Measurements from ENCODE around the gene UNC5B.
A peak's percentile ranks its signal among the peaks of the same experiment; 100 is the strongest.

Gene UNC5B

GRCh38 chr10:71332466-71332865, 120.1 kb downstream of the UNC5B start:
- Histone ChIP-seq H3K4me3 (replicated peaks; ENCODE audit: insufficient read depth, low read length) (no peak overlapping the region), H3K27ac (replicated peaks) (peak overlapping the region; percentile 36), H3K27me3 (ENCODE audit: insufficient read depth, poor library complexity, severe bottlenecking) (no peaks in the 10 kb centered on the region)
- no peak for DNase-seq (ENCODE audit: low read depth in 1 of 2, low spot score in 1 of 2)
- no peak for TF ChIP-seq GABPA (IDR thresholded peaks at IDR 0.05; ENCODE audit: low read depth)
- no peak for TF ChIP-seq SPI1 (IDR thresholded peaks at IDR 0.05; ENCODE audit: borderline replicate concordance, low read depth)
- no peak for TF ChIP-seq CTCF (IDR thresholded peaks at IDR 0.05; ENCODE audit: insufficient read depth, low read length)
- TF ChIP-seq POLR2AphosphoS5 (IDR thresholded peaks at IDR 0.05; ENCODE audit: low read depth): no peak
- TF ChIP-seq REST (IDR thresholded peaks at IDR 0.05; ENCODE audit: insufficient replicate concordance, low read depth): no peak

- DNase-seq (ENCODE audit: low read depth in 1 of 2, low spot score in 1 of 2): peak; percentile 38 to 84
- no peaks in the 10 kb centered on the region for H3K27me3 ChIP-seq (ENCODE audit: insufficient read depth, poor library complexity, severe bottlenecking)
- no peak overlapping the region for H3K4me3 ChIP-seq (replicated peaks; ENCODE audit: insufficient read depth, low read length)
- peak overlapping the region; percentile 36 for H3K27ac ChIP-seq (replicated peaks)
- peak; percentile 84 for TF ChIP-seq SPI1 (IDR thresholded peaks at IDR 0.05; ENCODE audit: borderline replicate concordance, low read depth)
- TF ChIP-seq POLR2AphosphoS5 (IDR thresholded peaks at IDR 0.05; ENCODE audit: low read depth): peak; percentile 60; the same call in 1 of the 2 replicates
- TF ChIP-seq CTCF (IDR thresholded peaks at IDR 0.05; ENCODE audit: insufficient read depth, low read length): no peak
- no peak for TF ChIP-seq REST (IDR thresholded peaks at IDR 0.05; ENCODE audit: insufficient replicate concordance, low read depth)
- no peak for TF ChIP-seq GABPA (IDR thresholded peaks at IDR 0.05; ENCODE audit: low read depth)
Observed at GRCh38 chr10:71333129-71333887, 120.9 kb downstream of the UNC5B start.

- DNase-seq (ENCODE audit: low read depth in 1 of 2, low spot score in 1 of 2): no peak
- no peak overlapping the region for H3K27ac ChIP-seq (replicated peaks)
- no peak overlapping the region for H3K4me3 ChIP-seq (replicated peaks; ENCODE audit: insufficient read depth, low read length)
- TF ChIP-seq POLR2AphosphoS5 (IDR thresholded peaks at IDR 0.05; ENCODE audit: low read depth) (no peak), CTCF (IDR thresholded peaks at IDR 0.05; ENCODE audit: insufficient read depth, low read length) (no peak), REST (IDR thresholded peaks at IDR 0.05; ENCODE audit: insufficient replicate concordance, low read depth) (no peak), GABPA (IDR thresholded peaks at IDR 0.05; ENCODE audit: low read depth) (no peak), SPI1 (IDR thresholded peaks at IDR 0.05; ENCODE audit: borderline replicate concordance, low read depth) (no peak)
- no peaks in the 10 kb centered on the region for H3K27me3 ChIP-seq (ENCODE audit: insufficient read depth, poor library complexity, severe bottlenecking)
Observed at GRCh38 chr10:71334221-71334791, 121.9 kb downstream of the UNC5B start.
